Activated naive CD4-positive, alpha-beta T cell treated with Interleukin-2 at 50 U/mL for 16 hours (primary cell): Measurements from ENCODE around the gene CCDC78.

Experiments used
- DNase-seq: peaks from one replicate; pipeline ENCODE4 v3.0.0-alpha.2; 2020

Gene CCDC78

GRCh38 chr16:676913-677312 lies 49.3 kb downstream of the CCDC78 start:
- DNase-seq, result peak; percentile 28

- DNase-seq, result no peak
These were observed 49.7 kb downstream of the CCDC78 start for GRCh38 chr16:676565-676902.

- DNase-seq, result no peak
These were observed 50.2 kb downstream of the CCDC78 start for GRCh38 chr16:675884-676564.

GRCh38 chr16:674968-675883 lies 51.0 kb downstream of the CCDC78 start, which contains the start of gene RHBDL1:
Gene RHBDL1, plus strand, starts transcription at chr16:675671. Its CDS starts 120 bp downstream, at chr16:675791.
- peak; percentile 25 for DNase-seq

GRCh38 chr16:674214-674881 lies 51.9 kb downstream of the CCDC78 start:
- no peak for DNase-seq

- no peak for DNase-seq
These were observed 52.7 kb downstream of the CCDC78 start for GRCh38 chr16:673399-673991.

- DNase-seq, result no peak
These were observed 53.4 kb downstream of the CCDC78 start for GRCh38 chr16:672851-673250.
